Activated CD4-positive, alpha-beta T cell treated with anti-CD3 and anti-CD28 coated beads, Interleukin-2, amount 50 U/mL, for 16 hours (primary cell): ENCODE results near the gene GPC5.
"Not testable (repeated sequence)": the region's sequence is repeated elsewhere in the genome, so short reads cannot be mapped to it uniquely, and the experiment has no call there.

Source experiments
- DNase-seq: peaks from one replicate; pipeline ENCODE4 v3.0.0-alpha.2; 2020

Gene GPC5

DNA sequence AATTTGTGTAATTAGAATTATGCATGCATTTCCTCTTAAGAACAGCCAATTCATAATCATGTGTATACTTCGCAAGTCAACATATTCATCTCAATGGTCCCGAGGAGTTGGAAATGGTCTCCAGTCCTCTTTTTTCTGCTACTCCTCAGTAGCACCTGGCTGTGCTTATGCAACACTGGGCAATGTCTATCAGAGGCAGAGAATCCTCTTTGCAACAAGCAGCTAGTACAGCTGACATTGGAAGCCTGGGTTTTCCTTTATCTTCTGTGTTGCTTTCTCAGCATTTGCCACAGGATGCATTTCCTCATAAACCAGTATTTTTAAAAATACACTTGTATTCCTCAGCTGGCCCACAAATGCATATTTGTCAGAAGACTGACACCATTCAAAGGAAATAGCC, 1422.9 kb downstream of the GPC5 start:
- no peak for DNase-seq

DNA sequence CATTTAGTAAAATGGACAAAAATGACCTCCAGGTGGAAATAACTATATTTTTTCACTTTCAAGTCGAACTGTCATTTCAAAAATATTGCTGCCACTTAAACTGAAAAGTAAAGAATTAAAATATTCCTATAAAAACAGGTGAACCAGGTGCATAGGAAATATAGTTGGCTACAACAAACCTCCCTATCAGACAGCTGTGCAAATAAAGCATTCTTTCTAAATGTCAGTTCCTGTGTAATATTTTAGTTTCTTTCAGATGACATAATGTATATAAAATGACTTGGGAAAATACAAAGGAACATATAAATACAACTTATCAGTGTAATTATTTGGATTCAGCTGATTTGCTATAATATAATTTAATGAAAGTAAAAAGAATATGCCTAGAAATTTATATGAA, 1424.6 kb downstream of the GPC5 start:
- DNase-seq: no peak

DNA sequence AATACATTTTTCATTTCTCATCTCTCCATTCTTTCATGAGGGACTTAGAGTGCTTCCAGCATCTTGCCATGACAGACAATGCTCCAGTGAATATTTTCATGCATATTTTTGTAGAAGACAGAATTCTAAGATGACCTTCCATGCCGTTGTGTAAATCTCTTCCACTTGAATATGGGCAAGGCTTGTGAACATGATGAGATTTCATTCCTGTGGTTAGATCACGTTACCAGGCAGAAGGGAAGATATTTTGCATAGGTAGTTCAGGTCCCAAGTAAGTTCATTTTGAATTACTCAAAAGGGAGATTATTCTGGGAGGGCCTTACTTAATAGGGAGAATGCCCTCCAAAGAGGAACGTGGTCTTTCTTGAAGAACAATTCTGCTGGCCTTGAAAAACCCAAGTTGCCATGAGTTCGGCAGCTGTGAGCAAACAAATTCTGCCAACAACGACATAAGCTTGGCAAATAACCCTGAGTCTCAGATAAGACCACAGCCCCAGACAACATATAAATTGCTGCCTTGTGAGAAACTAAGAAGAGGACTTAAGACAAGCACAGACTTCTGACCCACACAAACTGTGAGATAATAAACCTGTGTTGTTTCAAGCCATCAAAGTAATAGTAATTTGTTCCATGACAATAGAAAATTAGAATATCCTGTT, 1427.6 kb downstream of the GPC5 start:
- no peak for DNase-seq

DNA sequence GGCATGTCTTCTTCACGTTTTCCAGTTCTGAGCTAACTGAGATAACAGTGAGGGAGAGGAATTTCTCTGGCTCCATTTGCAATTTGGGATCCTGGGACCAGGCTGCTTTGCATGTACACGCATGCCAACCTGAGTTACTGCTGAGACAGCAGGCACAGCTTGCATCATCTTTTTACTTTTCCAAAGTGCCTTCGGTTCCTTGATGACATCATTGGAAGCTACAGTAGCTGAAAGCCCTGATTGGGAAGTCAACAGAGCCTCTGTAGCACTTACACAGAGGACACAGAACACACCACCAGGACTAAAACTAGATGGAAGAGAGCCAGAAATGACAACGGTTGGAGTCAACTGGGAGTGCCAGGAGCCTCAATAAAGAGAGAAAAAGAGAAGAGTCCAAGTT, 1429.1 kb downstream of the GPC5 start:
- no peak for DNase-seq

DNA sequence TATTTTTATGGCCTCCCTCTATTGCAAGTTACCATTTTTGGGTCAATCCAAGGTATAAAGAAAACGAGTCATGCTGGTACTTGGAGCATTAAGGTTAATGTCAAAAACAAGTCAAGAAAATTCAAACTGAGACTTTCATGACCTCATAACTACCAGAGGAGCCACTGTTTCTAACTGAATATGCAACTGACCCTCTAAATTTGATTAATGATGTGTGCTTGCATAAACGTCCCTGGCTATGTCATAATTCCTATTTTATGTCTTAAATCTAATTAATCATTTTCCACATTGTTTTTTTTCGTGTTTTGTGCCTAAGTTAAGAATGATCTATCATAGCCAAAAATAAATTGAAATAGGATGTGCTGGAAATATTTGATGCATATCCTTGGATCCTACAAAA, 1431.5 kb downstream of the GPC5 start:
- no peak for DNase-seq

DNA sequence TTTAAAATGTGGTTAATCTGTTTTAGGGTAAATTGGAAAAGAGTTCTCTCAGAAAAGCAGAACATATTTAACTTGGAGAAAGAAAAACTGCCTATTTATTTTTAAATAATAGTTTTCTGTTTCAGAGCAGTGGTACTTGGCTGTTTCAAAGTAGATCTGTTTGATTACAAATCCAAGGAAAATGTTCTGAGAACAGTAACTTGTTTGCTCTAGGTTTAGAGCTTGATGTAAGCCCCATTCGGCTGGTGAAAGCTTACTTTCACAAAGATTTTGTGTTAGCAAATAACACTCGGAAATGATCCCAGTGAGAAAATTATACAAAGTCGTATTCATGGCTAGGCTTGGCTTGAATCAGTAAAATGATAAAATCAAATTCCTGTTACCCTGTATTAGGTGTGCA, 1432.4 kb downstream of the GPC5 start:
- DNase-seq: no peak

DNA sequence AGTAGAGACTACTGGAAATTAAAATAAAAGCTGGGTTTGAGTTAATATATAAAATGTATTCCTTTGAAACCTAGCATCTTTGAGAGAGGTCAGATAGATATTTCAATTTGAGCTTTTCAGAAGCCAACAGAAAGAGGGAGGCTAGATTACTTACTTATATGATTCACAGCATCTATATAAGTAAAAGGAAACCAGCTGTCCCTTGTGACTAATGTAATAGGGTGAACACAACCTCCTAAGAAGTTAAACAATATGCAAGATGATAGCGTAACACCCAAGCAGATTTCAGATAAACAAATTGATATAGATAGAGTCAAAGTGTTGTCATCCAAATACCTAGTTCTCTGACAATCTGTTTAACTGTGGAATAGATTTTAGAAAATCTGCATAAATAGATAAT, 1434.7 kb downstream of the GPC5 start:
- no peak for DNase-seq

DNA sequence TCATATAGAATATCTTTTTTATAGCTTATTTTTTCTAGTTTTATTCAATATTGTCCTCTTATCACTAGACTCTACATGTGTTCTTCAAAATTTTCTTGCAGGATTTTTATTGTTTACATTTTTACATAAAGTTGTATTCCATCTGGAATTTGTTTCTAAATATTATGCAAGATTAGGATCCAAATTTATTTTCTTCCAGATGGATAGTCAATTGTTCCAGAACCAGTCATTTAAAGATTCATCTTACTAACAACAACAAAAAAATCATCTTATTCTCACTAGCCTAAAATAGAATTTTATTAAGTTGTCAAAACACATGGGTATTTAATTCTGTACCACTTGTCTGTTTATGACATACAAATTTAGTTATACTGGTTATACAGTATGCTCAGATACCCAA, 1437.8 kb downstream of the GPC5 start:
- no peak for DNase-seq

DNA sequence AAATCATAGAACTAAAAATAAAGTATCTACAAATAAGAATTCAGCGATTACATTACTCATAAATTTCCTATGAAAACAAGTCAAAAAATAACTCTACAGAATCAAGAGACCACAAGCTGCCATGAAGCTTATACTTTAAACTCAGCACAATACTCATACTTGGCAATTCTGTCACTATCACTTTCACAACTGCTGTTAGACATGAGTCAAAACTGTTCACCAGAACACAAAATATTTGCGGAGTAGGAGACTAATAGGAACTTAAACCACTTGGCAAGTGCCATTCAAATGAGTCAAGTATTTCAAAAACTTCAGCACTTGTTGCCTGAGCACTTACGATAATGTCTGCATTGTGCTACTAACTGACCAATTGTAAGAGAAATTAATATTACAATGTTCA, 1440.4 kb downstream of the GPC5 start:
- peak; percentile 7 for DNase-seq

DNA sequence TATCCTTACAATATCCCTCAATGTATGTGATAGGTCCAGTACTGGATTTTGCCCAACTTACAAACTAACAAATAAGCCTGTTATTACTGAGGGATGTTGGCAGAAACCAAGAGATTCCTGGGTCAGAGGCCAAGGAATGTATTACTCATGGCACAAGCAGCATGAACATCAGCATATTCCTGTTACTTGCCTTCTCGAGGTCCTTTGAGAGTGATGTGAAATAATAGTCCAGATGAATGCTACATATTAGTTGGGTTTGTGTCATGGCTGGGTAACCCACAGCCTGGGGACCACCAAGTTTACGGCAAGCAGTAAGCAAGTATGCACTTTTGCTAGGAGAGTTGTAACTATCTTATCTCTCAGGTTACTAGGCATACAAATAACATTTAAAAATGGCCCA, 1443.7 kb downstream of the GPC5 start:
- DNase-seq: no peak

DNA sequence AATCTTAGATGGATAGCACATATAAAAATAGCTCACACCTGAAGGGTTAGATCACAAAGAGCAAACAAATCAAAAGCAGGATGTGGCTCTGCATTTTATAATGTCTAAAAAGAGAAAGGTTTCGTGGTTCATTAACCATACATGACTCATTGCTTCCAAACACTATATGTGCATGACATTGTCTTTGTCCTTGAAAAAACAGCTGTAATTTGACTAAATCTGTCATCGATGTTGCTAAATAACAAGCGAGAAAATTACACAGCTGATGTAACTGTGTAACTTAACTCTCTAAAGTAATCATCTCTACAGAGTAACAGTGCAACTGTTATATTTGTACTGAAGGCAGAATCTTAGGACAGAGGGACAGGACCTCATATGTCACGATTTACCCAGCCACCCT, 1445.1 kb downstream of the GPC5 start:
- DNase-seq: no peak

DNA sequence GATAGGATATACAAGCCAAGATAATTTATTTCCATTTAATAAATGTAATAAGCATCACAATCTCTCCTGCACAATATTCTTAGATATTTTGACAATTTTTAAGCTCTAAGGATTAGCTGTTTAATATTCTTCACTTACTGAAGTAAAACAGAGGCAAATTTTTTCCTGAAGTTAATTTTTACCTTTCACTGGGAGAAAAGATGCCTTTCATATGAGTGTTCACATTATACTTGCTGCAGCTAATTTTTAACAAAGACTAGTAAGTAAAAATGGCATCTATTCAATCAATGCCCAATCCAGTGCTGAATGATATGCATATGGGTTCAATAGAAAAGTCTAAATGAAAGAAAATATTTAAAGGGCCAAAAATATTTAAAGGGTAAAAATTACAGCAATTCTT, 1451.0 kb downstream of the GPC5 start:
- no peak for DNase-seq

DNA sequence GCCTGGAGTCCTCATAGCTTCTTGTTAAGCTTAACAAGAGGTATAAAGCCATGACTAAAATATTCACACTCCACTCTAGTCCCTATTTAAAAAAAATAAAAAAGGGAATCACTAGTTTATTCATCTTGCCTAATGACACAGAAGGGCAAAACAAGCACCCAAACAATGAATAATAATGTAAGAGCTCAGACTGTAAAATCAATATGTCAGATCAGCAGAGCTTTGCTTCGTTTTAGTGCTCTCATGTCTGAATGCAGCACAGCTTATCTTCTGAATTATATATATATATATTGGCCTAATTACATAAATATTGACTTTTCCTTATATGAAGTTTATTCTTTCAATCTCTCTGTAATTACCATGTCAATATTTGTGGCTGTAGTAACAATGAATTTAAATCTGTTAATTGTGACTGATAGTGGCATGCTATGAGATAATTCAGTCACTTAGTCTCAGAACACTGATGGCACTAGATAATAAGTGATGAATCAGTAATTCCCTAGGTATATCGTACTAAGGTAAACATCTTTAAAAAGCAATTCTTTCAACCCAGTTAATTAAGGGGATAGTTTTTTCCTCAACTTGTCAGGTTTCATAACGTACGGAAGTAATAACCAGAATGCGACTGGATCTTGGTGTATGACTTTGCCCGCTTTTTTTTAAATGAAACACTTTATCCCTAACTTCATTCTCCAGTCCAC, 1466.3 kb downstream of the GPC5 start:
- DNase-seq: no peak

DNA sequence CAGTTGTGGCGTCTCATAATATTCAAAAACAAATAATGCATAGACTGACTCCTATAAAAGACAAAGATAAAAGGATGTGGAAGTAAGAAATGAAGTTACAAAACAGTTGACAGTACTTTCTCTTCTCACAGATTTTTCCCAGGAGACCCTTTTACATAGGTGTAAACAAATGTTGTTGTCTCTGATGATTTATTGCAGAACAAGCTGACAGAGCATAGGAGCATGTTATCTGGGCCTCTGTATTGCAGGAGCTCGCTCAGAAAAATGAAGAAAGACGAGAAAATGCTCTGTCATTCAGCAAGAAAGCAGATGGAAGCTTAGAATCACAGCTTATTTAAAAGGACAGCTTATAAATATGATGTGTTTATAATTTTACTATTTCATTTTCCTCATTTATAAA, 1474.6 kb downstream of the GPC5 start:
- DNase-seq: no peak

DNA sequence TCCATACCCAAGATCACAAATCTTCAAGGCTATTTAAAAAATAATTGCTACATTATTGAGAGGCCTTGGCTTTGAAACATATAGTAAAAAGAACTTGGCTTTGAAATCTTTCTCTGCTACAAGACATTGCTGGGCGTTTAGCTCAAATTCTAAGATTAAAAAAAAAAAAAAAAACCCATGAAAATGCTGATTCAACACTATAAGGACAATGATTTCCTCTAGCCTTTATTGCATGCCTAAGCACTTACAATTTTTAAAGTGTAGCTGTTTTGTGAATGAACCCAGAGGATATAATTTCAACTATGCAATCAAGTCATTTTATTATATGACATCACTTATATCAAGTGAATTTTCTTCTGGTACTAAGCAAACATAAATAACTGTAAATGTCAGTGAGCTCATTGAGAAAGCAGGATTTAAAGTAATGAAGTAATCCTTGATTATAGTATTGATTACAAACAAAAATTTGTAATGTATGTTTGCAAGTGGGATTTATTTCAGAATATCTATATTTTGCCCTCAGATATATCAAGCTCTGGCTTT, 1488.2 kb downstream of the GPC5 start:
- DNase-seq: no peak

DNA sequence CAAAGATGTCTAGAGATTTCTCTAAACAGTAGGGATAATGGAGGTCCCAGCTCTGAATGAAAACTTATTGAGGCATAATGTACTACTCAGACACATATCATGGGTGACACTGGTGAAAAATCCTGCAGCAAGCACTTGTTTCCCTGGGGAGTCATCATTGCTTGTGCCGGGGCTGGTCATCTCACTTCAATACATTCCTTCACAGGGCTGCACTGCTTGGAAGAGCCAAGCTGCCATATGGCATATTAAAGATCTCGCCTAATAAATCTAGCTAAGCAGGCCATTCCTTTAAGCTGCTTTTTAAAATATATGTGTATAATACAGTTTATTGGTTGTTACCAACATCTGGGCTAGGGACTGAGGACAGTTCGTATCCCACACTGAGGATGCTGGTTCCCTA, 1496.0 kb downstream of the GPC5 start:
- DNase-seq: no peak

DNA sequence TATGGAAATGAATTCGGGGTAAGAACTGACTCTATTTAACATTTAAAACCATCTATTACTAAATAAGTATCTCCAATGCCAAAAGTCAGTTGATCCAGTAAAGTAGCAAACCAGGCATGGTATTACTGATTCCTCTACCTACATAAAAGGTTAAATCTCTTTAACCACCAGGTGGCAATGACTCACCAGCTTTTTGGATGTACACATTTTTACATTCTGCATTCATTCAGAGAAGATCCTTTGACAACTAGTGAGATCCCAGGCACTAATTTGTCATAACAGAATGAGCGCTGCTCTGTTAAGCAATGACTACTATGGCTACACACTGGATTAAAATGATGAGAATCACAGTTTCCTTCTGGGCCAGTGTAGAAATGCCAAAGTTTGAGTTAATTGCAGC, 1498.4 kb downstream of the GPC5 start:
- no peak for DNase-seq

DNA sequence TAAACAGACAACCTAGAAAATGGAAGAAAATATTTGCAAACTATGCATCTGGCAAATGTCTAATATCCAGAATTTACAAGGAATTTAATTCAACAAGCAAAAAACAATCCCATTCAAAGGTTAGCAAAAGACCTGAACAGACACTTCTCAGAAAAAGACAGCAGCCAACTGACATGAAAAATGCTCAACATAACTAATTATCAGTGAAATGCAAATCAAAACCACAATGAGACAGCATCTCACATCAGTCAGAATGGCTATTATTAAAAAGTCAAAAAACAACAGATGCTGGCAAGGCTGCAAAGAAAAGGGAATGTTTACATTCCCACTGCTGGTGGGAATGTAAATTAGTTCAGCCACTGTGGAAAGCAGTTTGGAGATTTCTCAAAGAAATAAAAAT, 1500.5 kb downstream of the GPC5 start:
- not testable (repeated sequence) for DNase-seq

DNA sequence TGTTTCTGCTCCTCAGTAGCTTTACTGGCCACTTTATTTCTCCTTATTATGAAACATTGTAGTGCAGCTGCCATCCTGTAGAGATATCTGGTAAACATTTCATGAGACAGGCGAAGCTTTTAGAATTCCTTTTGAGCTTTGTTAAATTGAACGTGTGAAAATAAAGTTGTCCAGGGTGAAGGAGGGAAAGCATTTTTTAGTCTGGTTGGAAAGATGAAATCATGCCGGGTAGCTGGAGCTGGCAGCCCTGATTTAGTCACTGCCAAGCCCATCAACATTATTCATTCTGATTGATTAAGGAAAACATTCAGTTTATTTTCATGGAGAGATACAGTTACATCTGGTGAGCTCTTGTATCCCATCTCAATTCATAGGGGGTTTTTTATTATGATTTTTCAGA, 1502.0 kb downstream of the GPC5 start:
- no peak for DNase-seq

DNA sequence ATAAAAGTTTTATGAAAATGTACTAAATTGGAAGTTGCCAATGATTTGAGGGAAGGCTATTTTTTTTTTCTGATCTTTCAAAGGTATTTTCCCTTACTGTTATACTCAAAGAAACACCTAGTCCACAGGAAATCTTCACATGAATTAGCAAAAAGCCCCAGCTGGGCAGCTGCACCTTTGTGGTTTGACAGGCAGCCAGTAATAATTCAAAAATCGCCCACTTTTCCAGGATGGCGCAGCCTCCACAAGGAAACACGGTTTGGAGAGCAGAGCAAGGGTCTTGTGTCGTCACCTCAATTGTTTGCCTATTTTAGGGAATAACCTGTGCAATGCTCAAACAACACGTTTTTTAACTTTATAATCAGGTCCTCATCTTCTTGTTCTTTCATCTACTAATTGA, 1503.3 kb downstream of the GPC5 start:
- DNase-seq: no peak

DNA sequence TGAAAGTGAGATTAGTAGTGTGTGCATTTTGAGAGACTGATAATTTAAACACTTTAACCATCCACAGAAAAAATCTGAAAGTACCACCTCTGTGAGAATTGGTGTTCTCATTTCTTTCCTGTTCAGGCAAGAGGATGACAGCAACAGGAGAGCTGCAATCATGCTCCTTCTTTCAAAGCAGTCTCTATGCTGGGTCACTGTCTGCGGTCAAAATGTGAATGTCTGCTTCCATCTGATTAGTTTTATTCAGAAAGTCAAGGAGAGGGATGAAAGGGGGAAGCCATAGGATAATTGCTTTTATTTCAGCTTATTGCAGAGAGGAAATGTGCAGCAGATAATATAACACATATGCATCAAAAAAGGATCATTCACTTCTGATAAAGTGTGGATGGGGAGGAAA, 1514.2 kb downstream of the GPC5 start:
- no peak for DNase-seq

DNA sequence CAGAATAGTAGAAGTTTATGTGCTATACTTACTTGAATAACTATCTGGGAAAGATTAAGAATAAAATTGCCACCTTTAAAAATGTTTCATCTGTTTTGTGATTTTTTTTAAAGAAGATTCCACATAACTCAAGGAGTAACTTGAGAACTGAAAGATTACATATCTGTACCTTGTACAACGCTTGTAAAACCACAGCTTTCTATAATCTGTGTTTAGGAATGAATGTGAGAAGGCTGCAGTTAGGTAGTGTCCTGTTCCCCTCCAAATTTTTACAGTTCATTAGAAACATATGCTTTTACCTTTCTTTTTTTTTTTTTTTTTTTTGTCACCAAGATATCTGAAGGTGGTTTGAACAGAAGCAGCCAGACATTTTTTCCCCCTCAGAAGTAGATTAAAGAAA, 1515.4 kb downstream of the GPC5 start:
- DNase-seq: no peak
